Epithelial cell of prostate (primary cell): Measurements from ENCODE around the gene INCENP.

Experiments
- DNase-seq: peaks from one replicate; pipeline ENCODE4 v3.0.0-alpha.2; 2011; ENCODE audit warnings: low read depth, low spot score
- H3K27ac ChIP-seq: fragments of 450-650 bp; 2 replicates; pipeline ENCODE4 v1.5.1; 2017; ENCODE audit warnings: mild to moderate bottlenecking

Gene INCENP

DNA sequence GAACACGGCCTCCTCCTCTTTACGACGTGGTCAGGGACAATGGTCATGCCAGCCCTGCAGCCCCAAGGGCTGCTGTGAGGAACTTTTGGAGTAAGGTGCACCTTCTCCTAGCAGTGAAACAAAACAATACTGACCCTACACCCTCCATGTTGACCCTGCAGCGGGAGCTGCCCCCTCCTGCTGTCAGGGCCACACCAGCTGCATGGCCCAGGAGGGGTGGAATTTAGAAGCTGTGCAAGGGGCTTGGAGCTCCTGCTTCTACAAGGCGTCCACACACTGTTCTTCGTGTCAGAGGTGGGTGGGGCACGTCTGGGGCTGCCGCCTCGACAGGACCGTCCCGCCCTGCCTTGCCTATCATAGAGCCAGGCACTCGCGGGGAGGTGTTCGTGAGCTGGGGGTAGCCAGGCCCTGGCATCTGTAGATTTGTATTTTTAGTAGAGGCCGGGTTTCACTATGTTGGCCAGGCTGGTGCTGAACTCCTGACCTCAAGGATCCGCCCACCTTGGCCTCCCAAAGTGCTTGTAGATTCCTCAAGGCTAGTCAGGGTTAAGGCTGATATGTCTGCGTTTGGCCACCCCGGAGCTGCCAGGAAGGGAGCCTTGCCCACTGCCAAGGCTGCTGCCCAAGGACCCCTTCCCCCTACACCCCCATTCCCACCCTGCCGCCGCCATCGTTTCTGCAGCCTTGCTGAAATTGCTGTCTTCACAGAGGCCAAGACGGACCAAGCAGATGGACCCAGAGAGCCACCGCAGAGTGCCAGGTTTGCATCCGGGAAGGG is 15.9 kb downstream of the INCENP start:
- H3K27ac ChIP-seq, result no peak overlapping the region
- DNase-seq, result no peak

DNA sequence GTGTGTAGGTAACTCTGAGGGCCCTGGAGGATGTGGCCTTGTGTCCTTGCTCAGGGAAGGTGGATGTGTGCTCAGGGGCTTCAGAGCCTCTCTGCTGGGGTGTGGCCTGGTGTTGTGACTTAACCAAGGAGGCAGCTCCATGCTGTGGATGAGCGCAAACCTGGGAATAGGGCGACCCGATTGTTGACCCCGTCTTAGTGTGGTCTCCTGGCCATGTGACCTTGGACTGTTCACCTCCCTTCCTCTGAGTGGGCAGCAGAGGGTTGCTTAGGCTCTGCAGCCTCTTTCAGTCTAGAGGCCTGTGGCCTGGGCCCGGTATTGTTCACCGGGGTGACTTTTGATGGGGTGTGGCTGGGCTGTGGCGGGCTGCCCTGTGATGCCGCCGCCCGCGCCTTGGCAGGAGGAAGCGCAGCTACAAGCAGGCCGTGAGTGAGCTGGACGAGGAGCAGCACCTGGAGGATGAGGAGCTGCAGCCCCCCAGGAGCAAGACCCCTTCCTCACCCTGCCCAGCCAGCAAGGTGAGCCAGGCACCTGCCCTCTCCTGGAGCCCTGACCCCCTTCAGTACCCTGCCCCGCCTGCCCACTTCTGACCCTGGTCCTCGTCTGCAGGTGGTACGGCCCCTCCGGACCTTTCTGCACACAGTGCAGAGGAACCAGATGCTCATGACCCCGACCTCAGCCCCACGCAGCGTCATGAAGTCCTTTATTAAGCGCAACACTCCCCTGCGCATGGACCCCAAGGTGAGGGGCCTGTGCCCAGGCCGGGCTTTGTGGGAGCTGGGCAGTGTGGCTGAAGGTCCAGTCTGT is 16.7 kb downstream of the INCENP start:
- H3K27ac ChIP-seq, result no peak overlapping the region
- no peak for DNase-seq

- no peak for DNase-seq
- no peak overlapping the region for H3K27ac ChIP-seq
Measured at GRCh38 chr11:62141111-62142042, 17.6 kb downstream of the INCENP start.

GRCh38 chr11:62142043-62142375 is 18.2 kb downstream of the INCENP start:
- no peak for DNase-seq
- no peak overlapping the region for H3K27ac ChIP-seq

DNA sequence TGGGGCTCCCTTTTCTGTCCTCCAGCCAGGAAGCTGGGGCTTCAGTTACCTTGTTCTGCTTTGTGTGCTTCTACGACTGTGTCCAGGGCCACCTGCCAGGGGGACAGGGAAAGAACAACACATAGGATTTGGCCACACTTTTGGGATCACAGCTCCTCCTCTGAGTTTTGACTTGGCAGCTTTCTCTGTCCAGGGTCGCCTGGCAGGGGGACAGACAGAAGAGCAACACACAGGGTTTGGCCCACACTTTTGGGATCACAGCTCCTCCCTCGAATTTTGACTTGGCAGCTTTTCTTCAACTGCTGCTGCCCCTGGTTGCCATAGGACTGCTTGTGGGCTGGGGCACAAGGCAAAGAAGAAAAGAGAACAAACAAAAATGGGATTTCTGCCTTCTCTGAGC is 19.1 kb downstream of the INCENP start:
- no peak for DNase-seq
- H3K27ac ChIP-seq, result no peak overlapping the region

DNA sequence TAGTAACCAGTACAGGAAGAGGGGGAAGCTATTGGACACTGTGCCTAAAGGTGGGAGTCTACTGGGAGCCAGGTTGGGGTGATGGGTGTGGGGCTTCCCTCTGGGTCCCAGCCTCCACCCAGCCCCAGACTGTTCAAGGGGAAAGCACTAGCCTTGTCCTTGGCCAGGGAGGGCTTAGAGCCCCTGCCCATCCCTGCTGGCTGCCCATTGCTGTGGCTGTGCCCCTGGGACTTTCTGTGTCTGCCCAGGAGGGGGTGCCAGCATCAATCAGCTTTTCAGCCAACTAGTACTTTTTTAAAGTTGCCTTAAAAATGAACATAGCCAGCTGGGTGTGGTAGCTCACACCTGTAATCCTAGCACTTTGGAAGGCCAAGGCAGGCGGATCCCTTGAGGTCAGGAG is 19.9 kb downstream of the INCENP start:
- DNase-seq, result no peak
- no peak overlapping the region for H3K27ac ChIP-seq

DNA sequence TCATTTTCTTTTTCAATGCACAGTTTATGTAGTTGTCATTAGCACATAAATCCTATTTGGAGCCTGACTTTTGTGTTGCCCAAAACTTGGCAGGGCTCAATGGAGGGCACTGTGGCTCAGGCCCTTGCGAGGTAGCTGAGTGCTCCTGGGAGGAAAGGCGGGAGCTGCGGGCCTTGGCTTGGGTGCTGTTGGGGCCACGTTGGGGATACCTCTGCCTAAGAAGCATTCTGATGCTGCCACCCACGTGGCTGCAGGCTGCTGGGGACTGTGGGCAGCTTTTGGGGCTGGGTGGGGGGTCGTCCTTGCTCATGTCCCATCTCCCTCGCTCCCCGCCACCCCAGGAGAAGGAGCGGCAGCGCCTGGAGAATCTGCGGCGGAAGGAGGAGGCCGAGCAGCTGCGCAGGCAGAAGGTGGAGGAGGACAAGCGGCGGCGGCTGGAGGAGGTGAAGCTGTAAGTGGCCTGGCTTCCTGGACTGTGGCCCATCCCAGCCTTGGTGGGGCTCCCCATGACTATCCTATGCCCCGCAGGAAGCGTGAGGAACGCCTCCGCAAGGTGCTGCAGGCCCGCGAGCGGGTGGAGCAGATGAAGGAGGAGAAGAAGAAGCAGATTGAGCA is 20.9 kb downstream of the INCENP start:
- no peak for DNase-seq

GRCh38 chr11:62145261-62145871 is 21.6 kb downstream of the INCENP start:
- H3K27ac ChIP-seq, result no peak overlapping the region
- no peak for DNase-seq

More for the DNA sequence above, 20.9 kb downstream of the INCENP start:
- H3K27ac ChIP-seq, result no peak overlapping the region

GRCh38 chr11:62146476-62147200 is 22.8 kb downstream of the INCENP start:
- no peak overlapping the region for H3K27ac ChIP-seq
- no peak for DNase-seq

- DNase-seq, result no peak
- no peak overlapping the region for H3K27ac ChIP-seq
Measured at GRCh38 chr11:62147545-62147944, 23.7 kb downstream of the INCENP start.

GRCh38 chr11:62148271-62148980 is 24.6 kb downstream of the INCENP start:
- no peak for DNase-seq
- no peak overlapping the region for H3K27ac ChIP-seq

DNA sequence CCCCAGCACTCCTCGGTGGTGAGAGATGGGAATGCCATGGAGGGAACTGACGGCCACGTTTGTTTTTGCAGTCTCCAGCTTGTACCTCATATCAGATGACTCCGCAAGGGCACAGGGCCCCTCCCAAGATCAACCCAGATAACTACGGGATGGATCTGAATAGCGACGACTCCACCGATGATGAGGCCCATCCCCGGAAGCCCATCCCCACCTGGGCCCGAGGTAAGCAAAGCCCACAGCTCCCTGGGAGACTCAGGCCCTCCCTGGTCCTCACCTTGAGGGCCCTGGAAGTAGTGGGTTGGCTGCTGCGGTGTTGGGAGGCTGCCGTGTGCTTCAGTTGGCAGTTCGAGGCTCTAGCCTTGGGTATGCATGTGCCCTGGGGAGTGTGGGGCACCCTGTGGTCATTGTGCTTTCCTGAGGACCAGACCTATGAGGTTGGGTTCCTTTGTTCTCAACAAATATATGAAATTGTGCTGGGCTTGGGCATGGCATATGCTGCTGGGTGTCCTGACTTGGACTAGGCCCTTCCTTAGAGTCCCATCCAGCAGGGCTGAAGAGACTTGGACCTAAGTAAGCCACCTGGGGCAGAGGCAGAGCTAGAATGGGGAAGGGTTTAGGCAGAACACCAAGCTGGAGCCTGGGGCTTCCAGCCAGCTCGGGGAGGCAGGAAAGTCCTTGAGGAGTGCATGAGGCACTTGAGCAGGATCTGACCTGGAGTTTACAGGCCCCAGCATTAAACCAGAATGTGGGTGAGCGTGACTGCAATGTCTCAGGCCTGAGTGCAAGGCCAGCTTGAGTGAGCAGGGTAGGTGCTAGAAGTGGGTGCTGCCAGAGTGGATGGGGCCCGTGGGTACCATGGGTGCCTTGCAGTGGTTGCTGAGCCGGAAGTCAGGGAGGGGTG is 26.4 kb downstream of the INCENP start:
- no peak for DNase-seq

GRCh38 chr11:62150887-62151736 is 27.3 kb downstream of the INCENP start:
- no peak overlapping the region for H3K27ac ChIP-seq
- no peak for DNase-seq

More for the DNA sequence above, 26.4 kb downstream of the INCENP start:
- H3K27ac ChIP-seq, result no peak overlapping the region

GRCh38 chr11:62151737-62152102 is 27.9 kb downstream of the INCENP start:
- no peak for DNase-seq
- no peak overlapping the region for H3K27ac ChIP-seq

GRCh38 chr11:62152245-62153086 is 28.7 kb downstream of the INCENP start:
- no peak overlapping the region for H3K27ac ChIP-seq
- DNase-seq, result no peak

GRCh38 chr11:62153087-62153395 is 29.2 kb downstream of the INCENP start:
- no peak for DNase-seq
- no peak overlapping the region for H3K27ac ChIP-seq
